ENCODE results near the gene GNAQ.
"Not testable (repeated sequence)": the region's sequence is repeated elsewhere in the genome, so short reads cannot be mapped to it uniquely, and the experiment has no call there.

GNAQ gene

DNA sequence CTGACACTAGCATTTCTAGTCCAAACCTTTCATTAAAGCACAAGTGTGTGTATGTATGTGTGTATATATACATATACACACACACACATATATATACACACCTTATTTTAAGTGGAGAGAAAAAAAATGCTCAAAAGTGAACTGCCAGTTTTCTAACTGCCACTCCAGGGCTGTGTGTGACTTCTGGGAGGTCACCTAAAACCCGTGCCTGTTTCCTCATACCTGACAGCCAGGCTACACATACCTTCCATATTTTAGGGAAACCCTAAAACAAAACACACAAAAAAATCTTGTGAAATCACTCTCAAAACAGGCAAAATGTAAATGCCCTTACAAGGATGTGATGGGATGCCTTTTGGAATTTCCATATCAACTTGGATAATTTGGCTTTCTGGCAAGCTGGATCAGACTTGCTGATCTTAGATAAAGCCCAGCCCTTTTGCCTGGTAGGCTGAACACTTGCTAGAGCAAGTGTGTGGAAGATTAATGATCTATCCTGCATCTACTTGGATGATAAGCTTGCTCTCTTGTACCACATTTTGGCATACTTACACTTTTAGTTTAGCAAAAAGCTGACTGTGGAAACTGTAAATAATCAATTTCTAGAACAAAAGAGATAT, 127.8 kb downstream of the GNAQ start:
- DNase-seq (ENCODE audit: low read depth) = no peak

DNA sequence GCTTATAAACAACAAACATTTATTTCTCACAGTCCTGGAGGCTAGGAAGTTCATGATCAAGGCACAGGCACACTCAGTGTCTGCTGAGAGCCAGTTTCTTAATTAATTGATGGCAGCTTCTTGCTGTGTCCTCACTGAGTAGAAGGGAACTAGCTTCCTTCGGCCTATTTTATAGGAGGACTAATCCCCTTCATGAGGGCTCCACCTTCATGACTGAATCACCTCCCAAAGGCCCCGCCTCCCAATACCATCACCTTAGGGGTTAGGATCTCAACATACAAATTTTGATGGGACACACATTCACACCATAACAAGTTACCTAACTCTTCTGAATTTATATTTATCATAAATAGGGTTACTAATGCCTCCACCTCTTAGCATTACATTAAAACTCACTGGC, 129.8 kb downstream of the GNAQ start:
- DNase-seq (ENCODE audit: low read depth) = no peak

GRCh38 chr9:77901018-77901417, 130.6 kb downstream of the GNAQ start:
- no peak for DNase-seq (ENCODE audit: low read depth)

DNA sequence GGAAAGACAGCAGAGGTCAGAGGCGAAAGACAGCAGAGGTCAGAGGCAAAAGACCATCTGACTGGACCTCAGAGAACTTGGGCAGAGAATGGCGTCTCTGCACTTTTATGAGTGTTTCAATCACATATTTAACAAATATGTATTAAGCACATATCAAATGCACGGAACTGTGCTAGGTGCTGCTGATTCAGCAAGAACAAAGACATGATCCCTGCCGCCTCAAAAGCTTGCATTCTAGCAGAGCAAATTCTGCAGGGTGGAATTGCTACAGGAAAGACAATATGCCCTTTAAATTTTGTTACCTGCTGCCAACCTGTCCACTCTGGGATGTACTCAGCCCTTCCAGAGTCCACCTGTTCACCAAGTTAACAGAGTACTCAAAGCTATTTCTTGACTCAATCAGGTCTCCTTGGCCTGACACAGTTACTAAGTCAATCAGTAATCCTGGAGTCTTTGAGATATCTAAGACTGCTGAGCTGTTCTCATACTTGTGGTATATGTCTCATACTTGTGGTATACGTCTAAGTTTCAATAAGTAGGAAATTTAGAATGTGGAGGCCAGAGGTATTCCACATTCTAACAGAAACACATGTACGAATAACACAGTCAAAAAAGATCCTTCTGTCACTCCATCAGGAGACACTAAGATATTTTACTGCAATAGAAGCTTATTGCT, 131.8 kb downstream of the GNAQ start:
- DNase-seq (ENCODE audit: low read depth) = no peak

DNA sequence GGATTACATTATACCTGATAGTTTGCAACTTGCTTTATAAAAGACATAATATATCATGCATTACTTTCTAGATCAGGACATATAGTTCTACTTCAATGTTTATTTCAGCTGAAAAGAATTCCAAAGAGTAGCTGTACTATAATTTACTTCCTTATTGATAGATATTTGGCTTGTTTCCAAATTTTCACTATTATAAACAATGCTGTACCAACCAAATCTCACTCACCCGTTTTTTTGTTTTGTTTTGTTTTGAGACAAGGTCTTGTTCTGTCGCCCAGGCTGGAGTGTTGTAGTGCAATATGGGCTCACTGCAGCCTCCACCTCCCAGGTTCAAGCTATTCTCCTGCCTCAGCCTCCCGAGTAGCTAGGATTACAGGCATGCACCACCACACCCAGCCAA, 132.7 kb downstream of the GNAQ start:
- no peak for DNase-seq (ENCODE audit: low read depth)

DNA sequence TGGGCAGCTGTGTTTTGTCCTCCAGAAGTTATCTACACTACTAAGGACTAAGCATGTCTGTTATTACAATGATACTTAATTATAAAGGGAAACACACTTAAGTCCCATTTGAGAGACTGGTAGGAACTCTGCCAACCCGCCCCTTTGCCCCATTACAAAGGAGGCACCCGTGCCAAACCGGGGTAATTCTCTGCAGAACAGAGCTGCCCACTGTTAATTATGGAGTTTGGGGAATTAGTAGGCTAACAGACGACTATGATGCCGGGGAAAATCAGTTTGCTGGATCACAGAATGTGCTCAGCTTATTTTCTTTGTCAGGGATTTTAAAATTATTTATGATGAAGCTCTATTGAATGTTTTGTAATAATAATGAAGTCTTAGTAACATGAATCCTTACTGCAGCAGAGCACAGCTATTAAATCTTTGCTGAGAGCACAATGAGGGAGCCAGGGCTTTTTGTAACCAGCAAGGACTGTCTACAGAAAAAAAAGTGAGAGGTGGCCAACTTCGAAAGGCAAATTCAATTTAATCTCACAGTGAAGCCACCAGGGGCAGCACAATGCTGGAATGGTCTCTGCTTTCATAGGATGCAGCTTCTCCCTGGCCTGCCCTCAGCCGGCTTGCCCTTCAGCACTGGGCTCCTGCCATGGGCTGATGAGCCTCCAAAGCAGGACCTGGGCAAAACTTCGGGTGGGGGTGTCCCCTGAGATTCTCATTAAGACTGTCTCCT, 134.5 kb downstream of the GNAQ start:
- DNase-seq (ENCODE audit: low read depth) = no peak

DNA sequence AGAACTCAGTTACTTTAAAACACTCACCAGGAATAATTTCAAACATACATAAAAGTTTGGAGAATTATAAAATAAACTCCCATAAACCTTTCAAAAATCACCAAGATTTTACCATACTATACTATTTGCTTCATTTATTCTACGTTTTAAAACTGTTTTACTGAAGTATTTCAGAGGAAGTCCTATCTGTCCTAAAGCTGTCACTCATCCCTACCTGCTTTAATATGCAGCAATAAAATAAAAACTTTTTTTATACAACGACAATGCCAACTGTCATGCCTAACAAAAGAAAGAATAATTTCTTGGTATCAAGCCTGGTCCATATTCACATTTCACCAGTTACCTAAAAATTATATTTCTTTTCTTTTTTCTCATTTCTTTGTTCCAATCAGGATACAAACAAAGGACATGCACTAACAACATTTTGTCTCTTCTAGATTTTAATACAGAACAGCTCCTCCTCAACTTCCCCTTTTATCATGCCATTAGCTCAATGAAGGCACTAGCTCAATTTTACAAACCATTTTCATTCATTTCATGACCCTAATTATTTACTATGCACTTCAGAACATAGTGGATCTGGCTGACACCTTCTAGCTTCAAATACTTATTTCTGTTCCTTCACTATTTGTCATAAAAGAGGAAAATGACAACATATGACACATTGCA, 135.2 kb downstream of the GNAQ start:
- no peak for DNase-seq (ENCODE audit: low read depth)

DNA sequence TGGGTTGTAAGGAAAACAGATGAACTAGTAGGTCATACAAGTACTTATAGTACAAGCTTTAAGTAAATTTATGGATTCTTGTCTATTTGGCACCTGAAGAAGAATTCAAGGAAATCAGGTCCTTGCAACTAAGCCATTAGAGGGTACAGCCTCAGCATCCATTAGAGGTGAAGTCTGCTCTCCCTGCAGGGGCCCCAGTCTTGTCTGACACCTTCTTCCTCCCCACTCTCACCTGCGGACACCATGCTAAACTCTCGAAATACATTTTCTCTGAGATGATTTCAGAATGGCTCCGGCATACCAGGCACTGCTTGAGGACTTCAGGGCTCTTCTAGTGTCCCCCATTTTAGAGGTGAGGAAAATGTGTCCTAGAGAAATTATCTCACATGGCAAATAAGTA, 137.9 kb downstream of the GNAQ start:
- no peak for DNase-seq (ENCODE audit: low read depth)

- DNase-seq (ENCODE audit: low read depth) = no peak
Measured at GRCh38 chr9:77892955-77893514, 138.6 kb downstream of the GNAQ start.

DNA sequence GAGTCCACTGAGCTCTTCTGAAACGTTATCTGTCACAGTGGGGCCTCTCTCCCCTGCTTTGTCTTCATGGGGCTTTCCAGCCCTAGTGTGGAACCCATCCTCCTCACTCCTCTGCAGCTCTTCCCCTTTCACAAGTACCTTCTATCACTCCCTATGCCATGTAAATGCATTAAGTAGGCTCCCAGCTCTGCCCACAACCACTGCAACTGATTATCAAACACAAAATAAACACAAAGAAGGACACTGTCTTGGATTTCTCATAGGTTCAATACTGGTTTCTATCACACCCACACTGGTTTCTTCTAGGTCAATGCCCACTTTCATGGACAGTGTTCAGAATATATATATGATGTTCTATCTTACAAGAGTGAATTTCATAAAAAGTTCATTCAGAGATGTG, 139.4 kb downstream of the GNAQ start:
- no peak for DNase-seq (ENCODE audit: low read depth)

DNA sequence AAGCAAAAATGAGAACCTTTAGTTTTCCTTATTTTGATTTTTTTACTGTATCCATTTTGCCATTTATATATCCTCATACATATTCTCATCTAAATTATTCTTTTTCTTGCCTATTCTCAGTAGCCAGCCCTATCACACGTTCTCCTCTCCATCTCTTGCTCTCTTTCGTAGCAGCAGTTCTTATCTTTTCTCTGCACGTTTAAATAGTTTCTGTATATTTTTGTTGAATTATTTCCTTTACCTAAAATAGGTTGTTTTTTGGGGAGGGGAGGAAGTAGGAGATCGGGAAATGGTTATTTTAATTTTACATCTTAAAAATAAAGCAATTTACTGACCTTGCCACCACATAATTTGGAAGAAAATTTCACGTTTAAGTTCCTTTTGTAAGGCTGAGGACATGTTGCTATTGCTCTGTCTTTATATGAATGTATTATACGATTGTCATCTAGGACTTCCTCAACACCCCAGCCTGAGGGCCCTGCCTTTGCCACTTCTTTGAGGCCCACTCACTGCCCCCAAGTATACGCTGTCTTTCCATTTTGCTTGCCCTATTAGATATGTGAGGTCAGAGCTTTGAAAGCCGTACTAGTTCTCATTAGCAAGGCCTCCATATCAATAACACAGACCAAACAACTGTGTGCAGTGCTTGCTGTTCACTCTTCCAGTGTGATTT, 140.3 kb downstream of the GNAQ start:
- no peak for DNase-seq (ENCODE audit: low read depth)

- no peak for DNase-seq (ENCODE audit: low read depth)
Measured at GRCh38 chr9:77887662-77888061, 143.9 kb downstream of the GNAQ start.

GRCh38 chr9:77885104-77885672, 146.4 kb downstream of the GNAQ start:
- DNase-seq (ENCODE audit: low read depth) = no peak

DNA sequence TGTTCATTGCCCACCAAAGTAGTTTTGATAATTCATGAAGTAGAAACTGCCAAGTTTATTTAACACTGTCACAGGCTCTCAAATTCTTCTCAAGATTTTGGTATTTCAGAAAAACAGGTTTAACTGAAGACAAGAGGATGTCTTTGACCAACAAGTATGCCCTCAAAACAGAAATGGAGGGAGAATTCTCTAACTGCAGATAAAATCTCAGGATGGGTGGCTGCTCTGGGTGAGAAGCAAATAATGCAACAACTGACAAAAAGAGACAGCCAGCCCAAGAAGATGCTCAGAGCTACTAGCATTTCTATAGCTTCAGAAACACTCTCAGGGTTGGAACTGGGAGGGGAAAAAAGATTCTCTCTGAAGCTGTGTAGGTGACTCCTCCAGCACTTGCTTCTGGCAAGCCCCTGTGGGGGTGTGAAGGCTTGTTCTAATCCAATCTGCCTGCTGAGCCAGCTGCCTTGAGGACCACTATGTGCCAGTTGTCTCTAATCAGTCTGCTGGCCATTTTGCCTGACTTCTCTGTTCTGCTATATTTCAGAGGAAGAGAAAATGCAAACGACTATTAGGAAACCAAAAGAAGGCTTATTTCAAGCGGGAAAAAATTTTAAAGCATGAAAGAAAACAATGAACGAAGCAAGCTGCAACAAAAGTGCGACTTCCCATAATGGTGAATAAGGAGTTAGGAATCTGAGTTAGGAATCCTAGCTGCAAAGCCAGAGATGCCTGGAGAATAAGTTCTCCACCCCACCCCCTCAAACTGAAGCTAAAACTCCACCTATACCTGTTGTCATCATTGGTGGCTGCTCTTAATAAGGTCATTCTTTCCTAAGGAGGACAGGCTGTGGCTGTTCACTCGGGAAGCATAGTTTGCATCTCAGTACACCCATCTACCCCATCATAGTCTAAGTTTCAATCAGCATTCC, 147.5 kb downstream of the GNAQ start:
- DNase-seq (ENCODE audit: low read depth) = no peak

GRCh38 chr9:77883133-77883532, 148.5 kb downstream of the GNAQ start:
- DNase-seq (ENCODE audit: low read depth) = no peak

- no peak for DNase-seq (ENCODE audit: low read depth)
Measured at GRCh38 chr9:77882294-77882693, 149.3 kb downstream of the GNAQ start.

- DNase-seq (ENCODE audit: low read depth) = not testable (repeated sequence)
Measured at GRCh38 chr9:77881634-77882033, 150.0 kb downstream of the GNAQ start.

DNA sequence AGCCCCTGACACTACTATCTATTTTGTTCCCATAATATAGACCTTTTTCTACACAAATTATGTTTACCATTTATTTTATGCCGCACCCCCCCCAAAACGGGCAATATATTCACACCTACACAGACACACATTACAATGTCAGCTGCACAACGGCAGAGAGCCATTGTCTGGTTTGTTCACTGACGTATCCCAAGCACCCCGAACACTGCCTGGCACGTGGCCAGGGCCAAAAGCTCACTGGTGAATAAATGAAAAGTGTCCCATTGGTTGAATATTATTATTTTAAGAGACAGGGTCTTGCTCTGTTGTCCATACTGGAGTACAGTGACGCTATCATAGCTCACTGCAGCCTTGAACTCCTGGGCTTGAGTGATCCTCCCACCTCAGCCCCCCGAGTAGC, 150.5 kb downstream of the GNAQ start:
- no peak for DNase-seq (ENCODE audit: low read depth)

DNA sequence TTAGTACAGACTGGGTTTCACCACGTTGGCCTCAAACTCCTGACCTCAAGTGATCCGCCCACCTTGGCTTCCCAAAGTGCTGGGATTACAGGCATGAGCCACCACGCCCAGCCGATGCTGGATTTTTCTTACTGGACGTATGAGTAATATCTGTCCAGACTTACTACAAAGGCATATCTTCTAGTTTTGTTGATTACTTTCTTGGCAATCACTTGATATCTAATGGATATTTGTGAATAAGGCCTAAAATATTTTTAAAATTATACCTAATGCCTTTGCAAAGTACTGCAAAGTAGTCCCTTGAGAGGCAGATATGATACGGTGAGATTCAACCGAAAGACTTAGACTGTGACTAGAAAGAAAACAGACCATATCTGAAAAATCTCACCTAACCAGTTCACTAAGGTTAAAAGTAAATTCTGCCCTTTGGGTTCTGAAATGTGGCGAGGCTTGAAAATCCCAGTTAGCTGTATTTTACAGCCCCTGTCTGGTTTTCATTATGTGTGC, 152.1 kb downstream of the GNAQ start:
- no peak for DNase-seq (ENCODE audit: low read depth)

GRCh38 chr9:77878793-77879192, 152.8 kb downstream of the GNAQ start:
- DNase-seq (ENCODE audit: low read depth) = not testable (repeated sequence)

Measured in GM04504 (cell line).